ENCODE data around the gene CCDC57.

GRCh38 chr17:82124101-82124500 lies 88.5 kb downstream of the CCDC57 start:
- no peak for TF ChIP-seq POLR2AphosphoS5 (IDR thresholded peaks at IDR 0.05; ENCODE audit: control insufficient read depth, insufficient read depth, low read depth, low read length)
- TF ChIP-seq CGGBP1 (CRISPR knock-in tag; IDR thresholded peaks at IDR 0.05) = no peak
- no peak for TF ChIP-seq CTCF (IDR thresholded peaks at IDR 0.05 in 2 of 3, conservative IDR thresholded peaks at IDR 0.05 in 1 of 3; ENCODE audit: insufficient read depth in 2 of 3, low read depth in 1 of 3, low read length in 3 of 3)
- no peak for TF ChIP-seq LARP7 (IDR thresholded peaks at IDR 0.05)
- no peak for TF ChIP-seq YBX1 (IDR thresholded peaks at IDR 0.05)
